Stimulated activated CD8-positive, alpha-beta memory T cell treated with anti-CD3 and anti-CD28 coated beads, Interleukin-7, amount 100 ng/mL, for 48 hours (primary cell): Measurements from ENCODE around the gene EEFSEC.
A peak's percentile ranks its signal among the peaks of the same experiment; 100 is the strongest.

ENCODE experiments used
- DNase-seq, 2 donors: peaks; one replicate each; pipeline ENCODE4 v3.0.0-alpha.2; 2020; ENCODE audit warnings: low read depth in 1 of 2; ENCODE audit errors: extremely low read depth in 1 of 2

The EEFSEC gene, protein sequence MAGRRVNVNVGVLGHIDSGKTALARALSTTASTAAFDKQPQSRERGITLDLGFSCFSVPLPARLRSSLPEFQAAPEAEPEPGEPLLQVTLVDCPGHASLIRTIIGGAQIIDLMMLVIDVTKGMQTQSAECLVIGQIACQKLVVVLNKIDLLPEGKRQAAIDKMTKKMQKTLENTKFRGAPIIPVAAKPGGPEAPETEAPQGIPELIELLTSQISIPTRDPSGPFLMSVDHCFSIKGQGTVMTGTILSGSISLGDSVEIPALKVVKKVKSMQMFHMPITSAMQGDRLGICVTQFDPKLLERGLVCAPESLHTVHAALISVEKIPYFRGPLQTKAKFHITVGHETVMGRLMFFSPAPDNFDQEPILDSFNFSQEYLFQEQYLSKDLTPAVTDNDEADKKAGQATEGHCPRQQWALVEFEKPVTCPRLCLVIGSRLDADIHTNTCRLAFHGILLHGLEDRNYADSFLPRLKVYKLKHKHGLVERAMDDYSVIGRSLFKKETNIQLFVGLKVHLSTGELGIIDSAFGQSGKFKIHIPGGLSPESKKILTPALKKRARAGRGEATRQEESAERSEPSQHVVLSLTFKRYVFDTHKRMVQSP

DNA sequence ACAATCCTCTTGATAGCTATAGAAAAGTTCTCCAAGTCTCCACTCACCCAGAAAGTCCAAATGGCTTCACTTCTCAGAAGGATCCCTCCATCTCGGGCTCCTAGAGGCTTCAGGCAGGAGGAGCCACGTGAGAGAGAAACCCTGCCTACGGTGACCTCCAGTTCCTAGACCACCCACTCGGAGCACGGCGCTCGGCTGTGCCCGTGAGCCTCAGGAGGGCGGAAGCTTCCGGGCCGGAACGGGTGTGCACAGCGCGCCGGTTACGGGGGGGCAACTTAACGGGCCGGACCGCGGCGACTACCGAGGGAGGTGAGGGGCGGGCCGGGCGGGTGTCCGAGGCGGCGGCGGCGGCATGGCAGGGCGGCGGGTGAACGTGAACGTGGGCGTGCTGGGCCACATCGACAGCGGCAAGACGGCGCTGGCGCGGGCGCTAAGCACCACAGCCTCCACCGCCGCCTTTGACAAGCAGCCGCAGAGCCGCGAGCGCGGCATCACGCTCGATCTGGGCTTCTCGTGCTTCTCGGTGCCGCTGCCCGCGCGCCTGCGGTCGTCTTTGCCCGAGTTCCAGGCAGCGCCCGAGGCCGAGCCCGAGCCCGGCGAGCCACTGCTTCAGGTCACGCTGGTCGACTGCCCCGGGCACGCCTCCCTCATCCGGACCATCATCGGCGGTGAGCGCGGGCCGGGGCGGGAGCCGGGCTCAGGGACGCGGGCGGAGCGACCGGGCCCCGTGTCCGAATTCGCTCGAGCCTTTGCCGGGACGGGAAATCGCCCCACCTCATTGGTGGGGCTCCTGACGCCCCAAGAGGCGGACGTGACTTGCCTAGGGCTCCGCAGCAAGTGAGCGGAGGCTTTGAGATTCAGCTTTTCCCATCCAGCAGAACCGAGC, at the start of gene EEFSEC:
Gene EEFSEC, plus strand, starts transcription at position 326 of the 886 bp plus-strand sequence. Its CDS starts 27 bp downstream, at position 353.
- peak; percentile 63 to 76 for DNase-seq

DNA sequence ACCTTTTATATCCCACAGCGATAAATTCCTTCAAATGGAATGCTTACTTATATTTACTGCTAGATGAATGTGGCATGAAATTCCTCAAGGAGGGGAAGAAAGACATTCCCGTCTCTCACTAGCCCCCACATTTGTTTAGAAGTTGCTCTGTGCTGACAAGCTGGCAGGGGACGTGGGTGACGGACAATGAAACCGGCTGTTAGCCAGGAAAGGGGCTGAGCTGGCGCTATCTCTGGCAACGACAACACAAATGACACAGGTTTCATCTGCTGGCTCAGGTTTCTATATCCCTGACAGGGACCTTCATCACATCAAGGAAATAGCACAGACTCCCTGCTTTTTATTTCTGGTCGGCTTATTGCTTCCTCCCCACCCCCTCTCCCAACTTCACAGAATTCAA, 45.4 kb upstream of the EEFSEC start:
- no peak for DNase-seq

DNA sequence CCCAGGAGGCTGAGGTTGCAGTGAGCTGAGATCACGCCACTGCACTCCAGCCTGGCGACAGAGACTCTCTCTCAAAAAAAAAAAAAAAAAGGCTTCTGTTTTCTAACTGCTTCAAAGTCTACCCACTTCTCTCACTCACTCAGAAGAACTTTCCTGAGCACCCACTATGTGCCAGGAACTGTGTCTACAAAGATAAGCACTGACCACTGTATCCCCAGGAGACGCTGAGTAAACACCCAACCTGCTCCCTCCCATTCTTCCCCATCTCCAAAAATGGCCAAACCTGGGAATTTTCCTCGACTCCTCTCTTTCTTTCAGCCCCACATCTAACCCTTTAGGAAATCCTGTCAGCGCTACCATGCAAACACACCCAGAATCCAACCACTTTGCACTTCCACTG, 42.1 kb upstream of the EEFSEC start:
- no peak for DNase-seq

DNA sequence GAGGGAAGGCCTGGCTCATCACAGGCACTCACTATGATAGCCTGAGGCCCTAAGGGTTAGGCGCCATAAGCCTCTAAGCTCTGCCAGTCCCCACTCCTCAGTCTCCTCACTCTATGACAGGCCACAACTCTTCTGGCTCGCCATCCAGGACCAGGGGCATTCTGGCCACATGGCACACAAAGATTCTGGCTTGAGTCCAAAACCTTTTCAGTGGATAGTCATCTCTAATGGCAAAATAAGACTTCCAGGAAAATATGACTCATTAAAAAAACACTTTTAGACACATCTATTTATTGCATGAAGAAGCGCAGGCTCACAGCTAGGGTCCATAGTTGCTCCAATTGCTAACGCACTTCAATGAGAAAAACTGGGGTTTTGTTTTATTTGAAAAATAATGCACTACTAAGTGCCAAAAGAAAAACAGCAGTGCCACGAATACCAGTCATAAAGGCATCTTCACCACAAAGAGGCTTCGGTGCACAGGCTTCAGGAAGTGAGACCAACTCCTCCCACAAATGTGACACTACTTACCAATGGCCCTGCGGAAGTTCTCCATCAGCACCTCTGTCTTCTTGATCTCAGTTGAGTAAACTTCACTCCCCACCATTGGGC, 40.8 kb upstream of the EEFSEC start:
- DNase-seq: peak in 1 of 2 donors; percentile 49

DNA sequence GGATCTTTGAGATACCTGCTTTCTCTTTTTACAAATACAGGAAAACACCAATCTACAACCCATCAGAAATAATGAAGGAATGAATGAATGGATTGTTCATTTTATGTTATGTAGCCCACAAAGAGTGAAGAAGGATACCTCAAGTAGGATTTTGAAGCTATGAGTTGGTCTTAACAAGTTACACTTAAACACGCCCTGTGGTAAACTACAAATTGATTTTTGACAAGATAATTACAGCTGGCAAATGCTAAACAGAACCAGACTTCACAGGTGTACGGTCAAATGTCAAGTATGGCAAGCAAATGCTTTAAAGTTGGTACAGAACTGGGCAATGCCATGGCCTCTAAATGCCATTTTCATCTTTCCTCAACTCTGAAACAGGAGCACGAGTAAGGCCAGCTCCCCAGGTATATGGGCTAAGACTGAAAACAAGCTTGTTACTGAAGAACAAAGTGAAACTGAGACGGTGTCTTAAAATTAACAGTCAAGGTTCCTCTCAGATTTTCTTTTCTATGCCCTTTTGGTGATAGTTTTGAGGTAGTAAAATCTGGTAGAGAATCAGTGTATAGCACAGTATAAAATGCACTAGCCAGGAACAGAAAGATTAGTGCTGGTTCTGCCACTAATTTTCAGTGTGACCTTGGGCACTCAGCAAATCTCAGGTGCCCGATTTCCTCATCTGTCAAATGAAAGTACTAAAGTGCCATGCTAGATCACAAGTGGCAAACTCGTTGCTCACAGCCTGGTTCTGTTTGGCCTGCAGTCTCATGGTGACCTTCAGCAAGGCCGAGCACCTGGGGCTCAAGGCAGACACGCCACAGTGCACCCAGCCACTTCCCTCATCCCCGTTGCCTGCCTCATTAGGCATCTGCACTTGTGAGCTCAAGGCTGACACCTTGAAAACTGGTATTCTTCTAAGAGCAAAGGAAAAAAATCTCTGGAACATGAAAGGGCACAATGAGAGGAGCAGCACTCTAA, 39.2 kb upstream of the EEFSEC start:
- no peak for DNase-seq

DNA sequence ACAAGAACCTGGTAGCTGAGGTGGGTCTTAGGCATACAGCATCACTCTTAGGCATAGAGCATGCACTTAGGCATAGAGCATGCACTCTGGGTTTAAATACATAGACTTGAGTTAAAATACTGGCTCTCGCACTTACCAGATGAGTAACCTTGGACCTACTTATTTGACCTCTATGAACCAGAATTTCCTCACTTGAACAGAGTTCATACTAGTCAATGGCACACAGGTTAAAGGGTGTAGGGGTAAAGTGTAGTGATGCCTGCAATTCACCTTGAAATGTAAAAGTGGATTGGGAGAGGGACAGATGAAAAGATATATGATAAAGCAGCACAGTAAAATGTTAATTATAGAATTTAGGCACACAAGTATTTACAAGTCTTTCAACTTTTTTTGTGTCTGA, 31.3 kb upstream of the EEFSEC start:
- no peak for DNase-seq

DNA sequence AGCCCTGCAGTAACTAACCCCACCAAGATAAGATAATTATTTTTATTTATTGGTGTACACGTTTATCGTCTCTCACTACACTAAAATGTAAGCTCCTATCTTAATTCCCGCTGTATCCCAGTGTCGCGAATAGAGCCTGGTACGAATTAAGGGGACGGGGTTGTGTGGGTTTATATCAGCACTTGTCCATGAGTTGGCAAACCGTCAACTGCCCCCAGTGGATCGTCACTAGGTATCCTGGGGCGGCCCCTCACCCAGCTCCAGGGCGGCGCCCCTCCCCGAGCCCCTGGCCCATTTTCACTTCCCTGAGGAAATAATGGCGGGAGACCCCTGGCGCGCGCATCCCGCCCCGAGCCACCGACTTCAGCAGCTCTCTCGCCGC, 30.1 kb upstream of the EEFSEC start:
- DNase-seq: no peak

DNA sequence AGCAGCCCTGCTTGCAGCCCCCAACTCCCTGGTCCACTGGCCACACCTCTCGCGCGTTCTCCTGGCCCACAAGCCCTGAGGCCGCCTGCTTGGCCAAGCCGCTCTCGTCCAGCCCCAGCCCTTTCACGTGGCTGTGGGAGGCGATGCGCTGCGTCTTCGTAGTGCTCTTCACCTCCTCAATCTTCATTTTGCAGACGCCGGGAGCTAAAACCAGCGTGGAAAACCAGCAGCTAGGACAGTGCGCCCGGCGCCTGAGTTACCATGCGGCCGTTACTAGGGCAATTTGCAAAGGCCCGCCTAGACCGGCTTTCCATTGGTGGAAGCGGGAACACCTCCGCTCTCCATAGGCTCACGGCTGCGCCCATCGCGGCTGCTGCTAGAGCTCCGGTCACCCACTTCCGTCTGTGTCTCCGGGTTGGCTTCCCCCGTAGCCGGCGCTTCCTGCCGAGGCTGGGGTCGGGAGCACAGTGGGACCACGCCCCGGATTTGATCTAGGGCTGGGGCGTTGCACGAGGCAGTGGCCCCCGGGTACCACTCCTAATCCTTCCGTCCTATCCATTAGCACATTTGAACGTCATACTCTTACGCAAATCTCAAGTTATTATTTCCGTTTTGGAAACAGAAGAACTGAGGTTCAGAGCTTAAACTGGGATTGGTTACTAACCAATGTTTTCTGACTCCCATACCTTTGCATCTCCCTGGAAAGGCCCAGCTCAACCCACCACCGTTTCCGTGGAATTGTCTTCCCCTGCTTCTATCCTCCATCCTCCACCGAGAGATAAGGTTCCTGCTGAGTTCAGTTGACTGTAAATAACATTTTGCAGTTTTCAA, 29.5 kb upstream of the EEFSEC start, which contains the start of gene RUVBL1:
Gene RUVBL1, minus strand, starts transcription at position 275 of the 831 bp plus-strand sequence. Its CDS starts 88 bp downstream, at position 187.
- DNase-seq: peak; percentile 94 to 97

DNA sequence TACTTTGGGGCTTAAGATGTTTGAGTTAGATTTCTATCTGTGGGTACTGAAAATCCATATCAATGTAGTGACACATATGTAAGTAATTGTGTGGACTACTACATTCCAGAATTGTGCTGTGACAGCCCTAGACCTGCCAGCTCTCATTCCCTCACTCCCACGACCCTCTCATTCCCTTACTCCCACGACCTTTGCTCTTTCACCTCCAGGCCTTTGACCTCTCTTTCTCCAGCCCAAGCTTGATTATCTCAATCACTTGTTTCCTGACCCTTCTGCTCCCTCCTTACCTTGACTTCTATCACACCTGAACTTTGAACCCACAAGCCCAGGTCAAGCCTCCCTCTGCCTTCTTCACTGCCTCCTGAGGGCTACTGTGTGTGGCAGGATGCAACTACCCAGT, 26.0 kb upstream of the EEFSEC start:
- DNase-seq: no peak

DNA sequence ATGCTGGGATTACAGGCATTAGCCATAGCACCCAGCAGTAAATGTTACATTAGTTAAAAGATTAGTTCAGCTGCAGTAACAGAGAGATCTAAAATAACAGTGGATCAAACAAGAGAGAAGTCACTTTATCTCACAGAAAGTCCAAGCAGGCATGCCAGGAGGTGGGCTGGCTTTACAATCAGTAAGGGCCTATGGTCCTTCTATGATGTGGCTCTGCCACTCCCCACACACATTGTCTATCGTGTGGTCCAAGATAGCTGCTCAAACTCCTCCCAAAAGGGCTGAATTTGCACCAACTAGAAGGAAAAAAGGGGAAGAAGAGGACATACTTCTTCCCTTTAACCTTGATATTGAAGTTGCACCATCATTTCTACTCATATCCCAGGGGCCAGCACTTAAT, 25.0 kb upstream of the EEFSEC start:
- DNase-seq: no peak

DNA sequence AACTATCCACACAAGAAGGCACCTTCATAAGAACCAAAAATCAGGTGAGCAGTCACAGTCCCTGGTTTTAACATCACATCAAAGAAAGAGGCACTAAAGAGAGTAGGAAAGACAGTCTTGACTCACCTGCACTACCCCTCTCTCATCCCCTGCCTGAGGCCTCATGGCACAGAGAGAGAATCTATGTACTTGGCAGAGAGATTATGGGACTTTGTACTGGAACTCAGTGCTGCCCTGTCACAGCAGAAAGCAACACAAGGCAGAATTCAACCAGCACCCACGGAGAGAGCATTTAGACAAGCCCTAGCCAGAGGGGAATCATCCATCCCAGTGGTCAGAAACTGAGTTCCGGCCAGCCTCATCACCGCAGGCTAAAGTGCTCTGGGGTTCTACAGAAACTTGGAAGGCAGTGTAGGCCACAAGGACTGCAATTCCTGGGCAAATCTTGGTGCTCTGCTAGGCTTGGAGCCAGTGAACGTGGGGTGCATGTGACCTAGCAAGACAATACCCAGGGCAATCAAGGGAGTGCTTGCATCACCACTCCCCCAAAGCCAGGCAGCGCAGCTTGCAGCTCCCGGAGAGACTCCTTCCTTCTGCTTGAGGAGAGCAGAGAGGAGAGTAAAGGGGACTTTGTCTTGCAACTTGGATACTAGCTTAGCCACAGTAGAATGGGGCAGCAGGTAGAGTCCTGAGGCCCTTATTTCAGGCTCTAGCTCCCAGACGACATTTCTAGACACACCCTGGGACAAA, 21.2 kb upstream of the EEFSEC start:
- no peak for DNase-seq

DNA sequence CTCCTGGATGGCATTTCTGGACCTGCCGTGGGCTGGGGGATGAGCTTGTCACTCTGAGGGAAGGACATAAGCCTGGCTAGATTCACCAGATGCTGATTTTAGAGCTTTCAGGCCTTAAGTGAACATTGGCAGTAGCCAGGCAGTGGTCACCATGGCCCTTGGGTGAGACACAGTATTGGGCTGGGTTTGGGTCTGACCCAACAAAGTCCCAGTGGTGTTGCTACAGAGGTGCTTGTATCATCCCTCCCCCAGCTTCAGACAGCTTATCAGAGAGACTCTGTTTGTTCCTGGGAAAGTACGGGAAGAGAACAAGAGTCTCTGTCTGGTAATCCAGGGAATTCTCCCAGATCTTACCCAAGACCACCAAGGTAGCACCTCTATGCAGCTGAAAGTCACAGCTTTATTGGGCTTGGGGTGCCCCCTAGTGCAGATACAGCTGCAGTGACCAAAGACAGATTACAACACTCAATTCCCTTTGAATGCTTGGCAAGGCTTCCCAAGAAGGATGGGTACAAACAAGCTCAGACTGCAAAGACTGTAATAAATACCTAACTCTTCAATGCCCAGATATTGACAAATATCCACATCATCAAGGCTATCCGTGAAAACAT, 19.9 kb upstream of the EEFSEC start:
- DNase-seq: no peak

DNA sequence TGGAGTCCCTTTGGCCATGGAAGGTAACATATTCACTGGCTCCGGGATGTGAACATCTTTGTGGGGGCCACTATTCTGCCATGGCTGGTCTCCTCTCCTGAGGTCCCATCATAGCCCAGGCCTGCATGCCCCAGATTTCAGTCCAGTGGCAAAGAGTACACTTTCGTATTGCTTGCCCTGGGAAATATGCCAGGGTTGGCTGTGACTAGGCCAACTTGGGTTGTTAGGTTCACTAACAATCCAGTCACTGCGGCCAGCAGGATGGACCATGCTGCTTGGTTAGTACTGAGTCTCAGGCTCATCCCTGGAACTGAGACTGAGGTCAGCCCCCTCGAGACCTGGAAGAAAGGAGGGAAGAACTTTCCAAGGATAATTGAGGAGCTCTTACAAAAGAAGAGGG, 9.8 kb upstream of the EEFSEC start:
- no peak for DNase-seq

DNA sequence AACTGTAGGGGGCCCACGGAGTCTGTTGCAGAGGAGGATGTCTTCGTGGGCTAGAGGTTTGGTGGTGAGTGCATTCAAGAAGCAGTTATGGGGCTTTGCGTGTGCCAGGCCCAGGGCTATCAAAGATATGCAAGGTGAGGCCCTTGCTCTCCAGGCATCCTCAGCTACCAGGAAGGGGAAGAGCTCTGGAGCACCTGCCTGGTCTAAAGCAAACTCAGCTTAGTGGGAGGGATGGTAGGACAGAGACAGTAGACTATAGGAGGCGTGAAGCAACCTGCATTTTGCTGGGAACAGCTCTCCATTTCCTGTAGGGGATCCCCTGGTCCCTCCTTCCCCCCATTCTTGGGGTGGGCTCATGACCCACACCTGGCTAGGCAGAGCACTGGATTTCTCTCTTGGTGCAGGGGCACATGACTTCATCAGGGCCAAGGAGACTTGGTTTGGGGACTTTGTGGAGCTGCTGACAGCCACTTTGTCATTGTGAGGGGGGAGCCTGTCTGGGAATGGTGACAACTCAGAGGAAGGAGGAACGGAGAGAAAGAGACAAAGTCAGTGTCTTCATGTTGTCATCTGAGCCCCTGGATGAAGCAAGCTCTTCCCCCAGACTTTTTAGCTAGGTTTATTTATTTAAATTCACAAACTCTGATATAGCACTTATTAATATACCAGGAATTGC, 8.6 kb upstream of the EEFSEC start:
- no peak for DNase-seq

DNA sequence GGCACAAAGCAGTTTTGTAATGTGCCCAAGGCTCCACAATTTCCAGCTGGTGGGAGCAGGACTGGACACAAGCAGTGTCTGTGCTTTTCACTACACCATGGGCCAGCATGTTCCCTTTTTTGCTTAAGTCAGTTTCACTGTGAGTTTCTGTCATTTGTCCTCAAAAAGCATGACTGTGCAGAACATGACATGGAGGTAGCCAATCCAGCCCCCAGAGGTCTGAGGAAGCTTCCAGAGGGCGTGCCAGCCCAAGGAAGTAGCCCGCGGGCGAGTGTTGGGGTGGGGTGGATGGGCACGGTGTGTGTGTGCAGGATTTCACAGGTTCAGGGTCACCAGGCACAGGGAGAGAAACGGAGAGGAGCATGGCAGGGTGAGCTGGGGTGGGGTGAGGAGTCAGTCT, 8.0 kb upstream of the EEFSEC start:
- no peak for DNase-seq

DNA sequence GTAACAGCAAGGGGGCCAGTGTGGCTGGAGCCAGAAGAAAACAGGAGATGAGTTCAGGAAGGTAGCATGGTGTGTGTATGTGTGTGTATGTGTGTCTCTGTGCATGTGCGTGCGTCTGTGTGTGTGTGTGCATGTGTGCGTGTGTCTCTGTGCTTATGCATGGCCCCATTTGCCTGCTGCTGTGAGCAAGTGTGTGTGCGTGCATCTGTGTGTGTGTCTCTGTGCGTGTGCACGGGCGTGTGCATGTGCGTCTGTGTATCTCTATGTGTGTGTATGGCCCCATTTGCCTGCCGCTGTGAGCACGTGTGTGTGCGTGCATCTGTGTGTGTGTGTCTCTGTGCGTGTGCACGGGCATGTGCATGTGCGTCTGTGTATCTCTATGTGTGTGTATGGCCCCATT, 7.1 kb upstream of the EEFSEC start:
- DNase-seq: no peak

DNA sequence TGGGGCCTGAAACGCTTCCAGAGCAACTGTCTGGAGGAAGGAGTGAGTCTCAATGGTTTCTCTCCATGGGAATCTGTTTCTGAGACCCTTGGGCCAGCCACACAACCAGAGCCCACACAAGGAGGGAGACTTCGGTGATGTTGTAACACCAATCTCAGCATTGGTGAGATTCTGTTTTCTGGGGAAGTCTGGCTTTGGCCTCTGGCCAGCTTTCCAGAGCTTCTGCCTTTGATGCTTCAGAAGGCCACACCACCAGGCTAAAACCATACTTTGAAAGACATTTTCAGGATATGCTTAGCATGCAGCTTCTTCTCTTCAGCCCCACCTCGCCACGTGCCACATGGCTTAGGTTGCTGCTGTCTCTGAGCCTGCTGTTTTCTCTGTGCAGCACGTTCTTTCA, 3.6 kb upstream of the EEFSEC start:
- DNase-seq: no peak
